ENCODE measurements around the gene LIN7B.

- no peak for TF ChIP-seq EGR1 (IDR thresholded peaks at IDR 0.05; ENCODE audit: low read depth in 2 of 2)
- TF ChIP-seq CTCF (IDR thresholded peaks at IDR 0.05; ENCODE audit: low read depth, low read length, missing input control): no peak
- TF ChIP-seq YY1 (IDR thresholded peaks at IDR 0.05): no peak
- no peak for TF ChIP-seq MAX (IDR thresholded peaks at IDR 0.05)
- TF ChIP-seq TAF1 (conservative IDR thresholded peaks at IDR 0.05): no peak
- no peak for TF ChIP-seq ATF3 (IDR thresholded peaks at IDR 0.05)
- TF ChIP-seq RAD21 (IDR thresholded peaks at IDR 0.05): no peak
- peak; percentile 64 for TF ChIP-seq SP1 (IDR thresholded peaks at IDR 0.05)
- TF ChIP-seq, protein P1, sequence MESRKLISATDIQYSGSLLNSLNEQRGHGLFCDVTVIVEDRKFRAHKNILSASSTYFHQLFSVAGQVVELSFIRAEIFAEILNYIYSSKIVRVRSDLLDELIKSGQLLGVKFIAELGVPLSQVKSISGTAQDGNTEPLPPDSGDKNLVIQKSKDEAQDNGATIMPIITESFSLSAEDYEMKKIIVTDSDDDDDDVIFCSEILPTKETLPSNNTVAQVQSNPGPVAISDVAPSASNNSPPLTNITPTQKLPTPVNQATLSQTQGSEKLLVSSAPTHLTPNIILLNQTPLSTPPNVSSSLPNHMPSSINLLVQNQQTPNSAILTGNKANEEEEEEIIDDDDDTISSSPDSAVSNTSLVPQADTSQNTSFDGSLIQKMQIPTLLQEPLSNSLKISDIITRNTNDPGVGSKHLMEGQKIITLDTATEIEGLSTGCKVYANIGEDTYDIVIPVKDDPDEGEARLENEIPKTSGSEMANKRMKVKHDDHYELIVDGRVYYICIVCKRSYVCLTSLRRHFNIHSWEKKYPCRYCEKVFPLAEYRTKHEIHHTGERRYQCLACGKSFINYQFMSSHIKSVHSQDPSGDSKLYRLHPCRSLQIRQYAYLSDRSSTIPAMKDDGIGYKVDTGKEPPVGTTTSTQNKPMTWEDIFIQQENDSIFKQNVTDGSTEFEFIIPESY (IDR thresholded peaks at IDR 0.05): no peak
- peak in 1 of 2 donors; percentile 62 for TF ChIP-seq GABPA (IDR thresholded peaks at IDR 0.05 in 1 of 2, conservative IDR thresholded peaks at IDR 0.05 in 1 of 2)
- no peak for TF ChIP-seq JUND (IDR thresholded peaks at IDR 0.05)
Measured at GRCh38 chr19:49127674-49128544, 13.7 kb downstream of the LIN7B start.

Data from liver (tissue), 3 donors.